Neural cell (in vitro differentiated cells): ENCODE data around the gene H2AZ2. TPM values are rescaled to one million over a fixed set of nuclear protein-coding genes. Genes with fewer than 3 reads are reported as not detected.

ENCODE experiments used
- H2AFZ ChIP-seq: fragments of 200-600, 300-800 bp; sonication (generic), shearing (Covaris generic); 2 replicates; pipeline ENCODE4 v1.6.0; 2014; ENCODE audit warnings: low read depth, mild to moderate bottlenecking, antibody characterized with exemption, low read length, moderate library complexity
- H3F3A ChIP-seq: fragments of 200-600 bp; shearing (Covaris generic); 2 replicates; pipeline ENCODE4 v1.6.1; 2016; ENCODE audit warnings: mild to moderate bottlenecking, moderate library complexity, mixed read lengths, antibody characterized with exemption, low read length; ENCODE audit not compliant: insufficient read depth, poor library complexity, severe bottlenecking
- H3K27ac ChIP-seq: fragments of 200-600, 300-800 bp; sonication (generic), shearing (Covaris generic); 2 replicates; pipeline ENCODE4 v1.5.1; 2014; ENCODE audit warnings: mild to moderate bottlenecking, low read length, moderate library complexity
- H3K27me3 ChIP-seq: fragments of 300-800, 200-600 bp; sonication (generic), shearing (Covaris generic); 2 replicates; pipeline ENCODE4 v1.6.0; 2014; ENCODE audit warnings: mild to moderate bottlenecking, low read depth, low read length, moderate library complexity; ENCODE audit not compliant: insufficient read depth
- H3K36me3 ChIP-seq: fragments of 300-800, 200-600 bp; sonication (generic), shearing (Covaris generic); 2 replicates; pipeline ENCODE4 v1.5.1; 2014; ENCODE audit warnings: mild to moderate bottlenecking, antibody characterized with exemption, low read length, moderate library complexity; ENCODE audit not compliant: insufficient read depth
- H3K4me2 ChIP-seq: fragments of 300-800, 200-600 bp; sonication (generic), shearing (Covaris generic); 2 replicates; pipeline ENCODE4 v1.6.0; 2014; ENCODE audit warnings: mild to moderate bottlenecking, low read length
- H3K4me3 ChIP-seq: fragments of 300-800, 200-600 bp; sonication (generic), shearing (Covaris generic); 2 replicates; pipeline ENCODE4 v1.5.1; 2014; ENCODE audit warnings: mild to moderate bottlenecking, low read length, moderate library complexity
- H3K79me2 ChIP-seq: fragments of 200-600 bp; shearing (Covaris generic); replicated peaks from 2 replicates; pipeline ENCODE4 v1.6.0; 2014; ENCODE audit warnings: mild to moderate bottlenecking, low read length, moderate library complexity; ENCODE audit not compliant: insufficient read depth
- H3K9ac ChIP-seq: fragments of 300-800, 200-600 bp; sonication (generic), shearing (Covaris generic); 2 replicates; pipeline ENCODE4 v1.6.1; 2016; ENCODE audit warnings: mild to moderate bottlenecking, low read length, mixed read lengths
- H3K9me2 ChIP-seq: fragments of 200-600 bp; shearing (Covaris generic); 2 replicates; pipeline ENCODE4 v1.6.1; 2016; ENCODE audit warnings: mild to moderate bottlenecking, low read length, mixed read lengths; ENCODE audit not compliant: insufficient read depth
- H3K9me3 ChIP-seq: fragments of 200-600, 300-800 bp; sonication (generic), shearing (Covaris generic); 2 replicates; pipeline ENCODE4 v1.6.1; 2016; ENCODE audit warnings: mild to moderate bottlenecking, mixed run types, low read length, moderate library complexity, mixed read lengths
- H4K20me1 ChIP-seq: fragments of 200-600 bp; shearing (Covaris generic); 2 replicates; pipeline ENCODE4 v1.6.1; 2016; ENCODE audit warnings: mild to moderate bottlenecking, mixed run types; ENCODE audit not compliant: insufficient read depth
- CTCF ChIP-seq: fragments of 450-650 bp; IDR thresholded peaks from 2 replicates; pipeline ENCODE4 v1.5.1; 2014; ENCODE audit warnings: antibody characterized with exemption, mild to moderate bottlenecking, moderate library complexity; ENCODE audit not compliant: poor library complexity, severe bottlenecking
- EP300 ChIP-seq: fragments of 450-650 bp; conservative IDR thresholded peaks from 2 replicates; pipeline ENCODE4 v1.6.1; 2014; ENCODE audit warnings: antibody characterized with exemption, mild to moderate bottlenecking, moderate library complexity; ENCODE audit not compliant: poor library complexity, severe bottlenecking
- EZH2 ChIP-seq: fragments of 200-600, 300-800 bp; shearing (Covaris generic), sonication (generic); IDR thresholded peaks from 2 replicates; pipeline ENCODE4 v1.6.1; 2014; ENCODE audit warnings: antibody characterized with exemption, low read length, borderline replicate concordance, mild to moderate bottlenecking; ENCODE audit not compliant: insufficient read depth, poor library complexity, severe bottlenecking
- MXI1 ChIP-seq: fragments of 450-650 bp; conservative IDR thresholded peaks from 2 replicates; pipeline ENCODE4 v1.6.1; 2014; ENCODE audit warnings: antibody characterized with exemption, mild to moderate bottlenecking; ENCODE audit not compliant: poor library complexity, severe bottlenecking
- POLR2AphosphoS5 ChIP-seq: IDR thresholded peaks from 2 replicates; pipeline ENCODE4 v1.6.1; 2012
- REST ChIP-seq: IDR thresholded peaks from 2 replicates; pipeline ENCODE4 v1.6.1; 2012; ENCODE audit warnings: borderline replicate concordance
- SMC3 ChIP-seq: fragments of 450-650 bp; conservative IDR thresholded peaks from 2 replicates; pipeline ENCODE4 v1.6.1; 2014; ENCODE audit warnings: antibody characterized with exemption, mild to moderate bottlenecking, moderate library complexity; ENCODE audit not compliant: poor library complexity
- TAF1 ChIP-seq: IDR thresholded peaks from 2 replicates; pipeline ENCODE4 v1.6.1; 2012; ENCODE audit warnings: low read depth
- polyA plus RNA-seq: library from polyadenylated mRNA; depleted of rRNA; stranded (reverse); fragments of >200 nt; gene quantifications from 2 replicates; pipeline ENCODE4 v1.2.3, GENCODE V29; 2014

H2AZ2 gene
- polyA plus RNA-seq, 1 donor from 2014 or later = 152 TPM

GRCh38 chr7:44811571-44811970, 36.3 kb downstream of the H2AZ2 start:
- Histone ChIP-seq H4K20me1 (no peaks in the 10 kb centered on the region), H3K79me2 (no peaks in the 10 kb centered on the region), H3K27me3 (no peaks in the 10 kb centered on the region), H3K4me2 (no peak overlapping the region), H3K36me3 (no peaks in the 10 kb centered on the region), H3K9me2 (no peaks in the 10 kb centered on the region), H3K9me3 (no peaks in the 10 kb centered on the region), H3K27ac (no peak overlapping the region), H3F3A (no peaks in the 10 kb centered on the region), H3K9ac (no peak overlapping the region), H3K4me3 (no peak overlapping the region), H2AFZ (no peak overlapping the region)
- TF ChIP-seq CTCF (no peak), EZH2 (no peak), TAF1 (no peak), SMC3 (no peak), MXI1 (no peak), REST (no peak)

GRCh38 chr7:44811093-44811492, 36.8 kb downstream of the H2AZ2 start:
- Histone ChIP-seq H3F3A (no peaks in the 10 kb centered on the region), H3K9me2 (no peaks in the 10 kb centered on the region), H3K9ac (no peak overlapping the region), H2AFZ (no peak overlapping the region), H3K4me3 (no peak overlapping the region), H3K27me3 (no peaks in the 10 kb centered on the region), H3K79me2 (no peaks in the 10 kb centered on the region), H3K9me3 (no peaks in the 10 kb centered on the region), H4K20me1 (no peaks in the 10 kb centered on the region), H3K27ac (no peak overlapping the region), H3K36me3 (no peaks in the 10 kb centered on the region), H3K4me2 (no peak overlapping the region)
- TF ChIP-seq MXI1 (no peak), EP300 (no peak), CTCF (no peak), EZH2 (no peak), TAF1 (no peak), POLR2AphosphoS5 (no peak)
